Upper lobe of left lung (tissue), 4 donors: ENCODE results near the gene AGBL5.

Experiments used
- POLR2A ChIP-seq, 4 donors: fragments of 450-650 bp; IDR thresholded peaks; one replicate each; pipeline ENCODE4 v1.5.1; 2016 to 2017; ENCODE audit warnings: antibody characterized with exemption in 4 of 4, mild to moderate bottlenecking in 2 of 4
- POLR2AphosphoS5 ChIP-seq, 2 donors: sonication (generic); formaldehyde crosslinking; IDR thresholded peaks; one replicate each; pipeline ENCODE4 v1.5.1; 2017; ENCODE audit warnings: antibody characterized with exemption in 2 of 2
- TF ChIP-seq, protein P1 (sequence below), 6 experiments: fragments of 450-650 bp in 4 of 6; fragments of 200-600 bp in 2 of 6; sonication (generic) in 2 of 6; IDR thresholded peaks; one replicate each; pipeline ENCODE4 v1.5.1; 2016 to 2019; ENCODE audit warnings: antibody characterized with exemption in 6 of 6

- TF ChIP-seq, protein P1, sequence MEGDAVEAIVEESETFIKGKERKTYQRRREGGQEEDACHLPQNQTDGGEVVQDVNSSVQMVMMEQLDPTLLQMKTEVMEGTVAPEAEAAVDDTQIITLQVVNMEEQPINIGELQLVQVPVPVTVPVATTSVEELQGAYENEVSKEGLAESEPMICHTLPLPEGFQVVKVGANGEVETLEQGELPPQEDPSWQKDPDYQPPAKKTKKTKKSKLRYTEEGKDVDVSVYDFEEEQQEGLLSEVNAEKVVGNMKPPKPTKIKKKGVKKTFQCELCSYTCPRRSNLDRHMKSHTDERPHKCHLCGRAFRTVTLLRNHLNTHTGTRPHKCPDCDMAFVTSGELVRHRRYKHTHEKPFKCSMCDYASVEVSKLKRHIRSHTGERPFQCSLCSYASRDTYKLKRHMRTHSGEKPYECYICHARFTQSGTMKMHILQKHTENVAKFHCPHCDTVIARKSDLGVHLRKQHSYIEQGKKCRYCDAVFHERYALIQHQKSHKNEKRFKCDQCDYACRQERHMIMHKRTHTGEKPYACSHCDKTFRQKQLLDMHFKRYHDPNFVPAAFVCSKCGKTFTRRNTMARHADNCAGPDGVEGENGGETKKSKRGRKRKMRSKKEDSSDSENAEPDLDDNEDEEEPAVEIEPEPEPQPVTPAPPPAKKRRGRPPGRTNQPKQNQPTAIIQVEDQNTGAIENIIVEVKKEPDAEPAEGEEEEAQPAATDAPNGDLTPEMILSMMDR (IDR thresholded peaks at IDR 0.05), result no peak
- TF ChIP-seq POLR2A (IDR thresholded peaks at IDR 0.05) (peak in 1 of 4 donors; percentile 6), POLR2AphosphoS5 (IDR thresholded peaks at IDR 0.05) (no peak)
Observed at GRCh38 chr2:27042159-27042661, 9.3 kb upstream of the AGBL5 start.
